OCI-LY7 (cell line): Measurements from ENCODE around the gene MS4A8. TPM values are rescaled to one million over a fixed set of nuclear protein-coding genes. Genes with fewer than 3 reads are reported as not detected.
"Not testable (repeated sequence)": the region's sequence is repeated elsewhere in the genome, so short reads cannot be mapped to it uniquely, and the experiment has no call there.

Experiments used
- BruUV-seq: library from RNA; stranded (reverse); fragments of 400-500 nt; replicated peaks from 2 replicates; lab custom pipeline; 2021; lab: Mats Ljungman, UMichigan
- CTCF ChIA-PET: fragments of 300-600 bp; sonication (Branson Sonifier 250); formaldehyde crosslinking; loops from one replicate; lab custom pipeline; 2022; ENCODE audit warnings: antibody characterized with exemption; ENCODE audit not compliant: unreplicated experiment; lab: Charles Lee
- POLR2A ChIA-PET: fragments of 300-600 bp; sonication (Branson Sonifier 250); formaldehyde crosslinking; loops from one replicate; lab custom pipeline; 2022; ENCODE audit warnings: antibody characterized with exemption; lab: Charles Lee
- DNase-seq: peaks from one replicate; pipeline ENCODE4 v3.0.0-alpha.2; 2015; ENCODE audit warnings: low spot score
- H2AFZ ChIP-seq: fragments of 200-600 bp; sonication (generic), shearing (Covaris generic); 2 replicates; pipeline ENCODE4 v1.6.1; 2014; ENCODE audit warnings: mild to moderate bottlenecking, antibody characterized with exemption, low read length, moderate library complexity
- H3K27ac ChIP-seq: fragments of 200-600 bp; sonication (generic); 2 replicates; pipeline ENCODE4 v1.5.1; 2014; ENCODE audit warnings: mixed run types, low read depth, mild to moderate bottlenecking, moderate library complexity, low read length, inconsistent platforms; ENCODE audit not compliant: poor library complexity, severe bottlenecking
- H3K36me3 ChIP-seq: fragments of 200-600 bp; sonication (generic); 2 replicates; pipeline ENCODE4 v1.6.1; 2014; ENCODE audit warnings: mild to moderate bottlenecking, antibody characterized with exemption, low read length, moderate library complexity, mixed read lengths; ENCODE audit not compliant: insufficient read depth
- H3K4me1 ChIP-seq: fragments of 200-600 bp; sonication (generic); 2 replicates; pipeline ENCODE4 v1.5.1; 2014; ENCODE audit warnings: mild to moderate bottlenecking, low read length; ENCODE audit not compliant: insufficient read depth, poor library complexity, severe bottlenecking
- H3K4me2 ChIP-seq: fragments of 200-600 bp; sonication (generic); 2 replicates; pipeline ENCODE4 v1.6.1; 2014; ENCODE audit warnings: mild to moderate bottlenecking, low read length
- H3K4me3 ChIP-seq: fragments of 200-600 bp; sonication (generic); 2 replicates; pipeline ENCODE4 v1.5.1; 2014; ENCODE audit warnings: mild to moderate bottlenecking, low read depth, low read length; ENCODE audit not compliant: poor library complexity, severe bottlenecking
- H3K79me2 ChIP-seq: fragments of 200-600 bp; sonication (generic); 2 replicates; pipeline ENCODE4 v1.6.1; 2016; ENCODE audit warnings: low read depth, mild to moderate bottlenecking, low read length, moderate library complexity, mixed read lengths; ENCODE audit not compliant: insufficient read depth
- H3K9me2 ChIP-seq: fragments of 200-600 bp; sonication (generic); 2 replicates; pipeline ENCODE4 v1.6.1; 2016; ENCODE audit warnings: mild to moderate bottlenecking, low read length, mixed read lengths; ENCODE audit not compliant: insufficient read depth
- H3K9me3 ChIP-seq: fragments of 200-600 bp; sonication (generic); 2 replicates; pipeline ENCODE4 v1.6.1; 2014; ENCODE audit warnings: mild to moderate bottlenecking, mixed run types, low read length, mixed read lengths
- H4K20me1 ChIP-seq: fragments of 200-600 bp; sonication (generic); 2 replicates; pipeline ENCODE4 v1.6.1; 2014; ENCODE audit warnings: mild to moderate bottlenecking, antibody characterized with exemption, low read length, moderate library complexity, mixed read lengths; ENCODE audit not compliant: insufficient read depth
- EZH2phosphoT487 ChIP-seq: fragments of 200-600 bp; sonication (generic); IDR thresholded peaks from 2 replicates; pipeline ENCODE4 v1.6.1; 2018; ENCODE audit warnings: low read depth, borderline replicate concordance, mild to moderate bottlenecking, mixed run types, antibody characterized with exemption, low read length, moderate library complexity, mixed read lengths
- intact Hi-C: fragments of 100-400 bp; cut with micrococcal nuclease; formaldehyde crosslinking; loops from one replicate; pipeline ENCODE4 v1.10.0; 2022; ENCODE audit not compliant: unreplicated experiment
- total RNA-seq, 2 experiments: library from RNA; depleted of rRNA in 1 of 2; stranded (reverse); fragments of >200 nt in 1 of 2; shearing (Covaris generic) in 1 of 2; gene quantifications; 2 replicates each; pipeline ENCODE4 v1.2.3, GENCODE V29; 2014 to 2022
- TF ChIP-seq, protein P1 (sequence below): fragments of 200-600 bp; sonication (generic); conservative IDR thresholded peaks from 2 replicates; pipeline ENCODE4 v1.5.1; 2014; ENCODE audit warnings: mild to moderate bottlenecking, antibody characterized with exemption, low read length, moderate library complexity, mixed read lengths

Gene MS4A8
- total RNA-seq, 2 experiments from 2014 or later = not detected

DNA sequence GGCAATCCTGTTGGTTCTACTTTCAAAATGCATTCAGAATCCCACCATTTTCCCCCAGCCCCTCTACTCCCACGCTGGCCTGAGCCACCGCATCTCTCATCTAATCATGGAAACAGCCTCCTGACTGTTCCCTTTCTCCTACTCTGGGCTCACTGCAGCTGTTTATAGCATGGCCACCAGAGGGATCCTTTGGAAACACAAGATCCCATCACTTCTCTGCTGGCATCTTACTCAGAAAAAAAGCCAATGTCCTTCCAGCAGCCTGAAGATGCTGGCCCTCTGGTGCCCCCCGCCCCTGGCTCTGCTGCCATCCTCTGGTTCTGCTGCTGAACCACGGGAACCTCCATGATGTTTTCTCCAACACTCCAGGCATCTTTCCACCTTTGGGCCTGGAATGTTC, 11.1 kb downstream of the MS4A8 start:
- H3K9me3 ChIP-seq = no peaks in the 10 kb centered on the region
- H3K4me1 ChIP-seq = no peaks in the 10 kb centered on the region
- no peaks in the 10 kb centered on the region for H3K9me2 ChIP-seq
- H3K4me2 ChIP-seq = no peak overlapping the region
- no peak overlapping the region for H2AFZ ChIP-seq
- POLR2A ChIA-PET = no interaction called here
- CTCF ChIA-PET = no interaction called here
- no peaks in the 10 kb centered on the region for H4K20me1 ChIP-seq
- H3K36me3 ChIP-seq = no peaks in the 10 kb centered on the region
- no peak overlapping the region for H3K4me3 ChIP-seq
- no peak overlapping the region for H3K27ac ChIP-seq
- BruUV-seq = no TSS peak
- intact Hi-C loops = no loop called here
- TF ChIP-seq, protein P1, sequence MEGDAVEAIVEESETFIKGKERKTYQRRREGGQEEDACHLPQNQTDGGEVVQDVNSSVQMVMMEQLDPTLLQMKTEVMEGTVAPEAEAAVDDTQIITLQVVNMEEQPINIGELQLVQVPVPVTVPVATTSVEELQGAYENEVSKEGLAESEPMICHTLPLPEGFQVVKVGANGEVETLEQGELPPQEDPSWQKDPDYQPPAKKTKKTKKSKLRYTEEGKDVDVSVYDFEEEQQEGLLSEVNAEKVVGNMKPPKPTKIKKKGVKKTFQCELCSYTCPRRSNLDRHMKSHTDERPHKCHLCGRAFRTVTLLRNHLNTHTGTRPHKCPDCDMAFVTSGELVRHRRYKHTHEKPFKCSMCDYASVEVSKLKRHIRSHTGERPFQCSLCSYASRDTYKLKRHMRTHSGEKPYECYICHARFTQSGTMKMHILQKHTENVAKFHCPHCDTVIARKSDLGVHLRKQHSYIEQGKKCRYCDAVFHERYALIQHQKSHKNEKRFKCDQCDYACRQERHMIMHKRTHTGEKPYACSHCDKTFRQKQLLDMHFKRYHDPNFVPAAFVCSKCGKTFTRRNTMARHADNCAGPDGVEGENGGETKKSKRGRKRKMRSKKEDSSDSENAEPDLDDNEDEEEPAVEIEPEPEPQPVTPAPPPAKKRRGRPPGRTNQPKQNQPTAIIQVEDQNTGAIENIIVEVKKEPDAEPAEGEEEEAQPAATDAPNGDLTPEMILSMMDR = no peak
- no peak for TF ChIP-seq EZH2phosphoT487
- no peak for DNase-seq
- H3K79me2 ChIP-seq = no peaks in the 10 kb centered on the region

DNA sequence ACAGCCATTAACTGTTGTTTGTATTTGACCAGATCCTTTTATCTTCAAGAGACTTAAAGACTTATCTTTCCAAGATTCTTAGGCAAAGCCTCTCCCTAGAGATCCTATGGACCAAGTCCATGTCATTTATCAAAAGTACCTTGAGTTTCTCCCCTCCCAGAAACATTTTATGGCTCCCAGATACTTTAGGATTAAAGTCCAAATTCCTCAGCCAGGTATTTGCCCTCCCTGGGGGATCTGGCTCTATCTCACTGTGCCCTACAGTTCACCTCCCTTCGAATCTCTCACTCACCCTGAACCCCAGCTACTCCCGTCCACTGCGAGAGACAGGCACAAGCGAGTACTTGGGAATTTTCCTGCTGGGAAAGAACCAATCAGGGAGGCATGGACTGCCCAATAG, 11.9 kb downstream of the MS4A8 start:
- CTCF ChIA-PET = no interaction called here

DNA sequence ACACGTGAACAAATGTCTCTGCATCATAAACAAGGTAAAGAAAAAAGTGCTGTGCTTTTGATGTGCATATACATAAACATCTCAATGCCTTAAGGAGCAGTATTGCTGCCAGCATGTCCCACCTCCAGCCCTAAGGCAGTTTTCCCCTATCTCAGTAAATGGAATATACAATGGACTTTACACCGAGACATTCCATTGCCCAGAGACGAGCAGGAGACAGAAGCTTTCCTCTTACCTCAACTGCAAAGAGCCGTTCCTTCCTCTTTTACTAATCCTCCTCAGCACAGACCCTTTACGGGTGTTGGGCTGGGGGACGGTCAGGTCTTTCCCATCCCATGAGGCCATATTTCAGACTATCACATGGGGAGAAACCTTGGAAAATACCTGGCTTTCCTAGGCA, 14.0 kb downstream of the MS4A8 start:
- BruUV-seq, H3K9me2 ChIP-seq, H3K4me2 ChIP-seq, CTCF ChIA-PET, intact Hi-C loops, H4K20me1 ChIP-seq, H3K36me3 ChIP-seq, H2AFZ ChIP-seq, H3K4me1 ChIP-seq, H3K4me3 ChIP-seq, H3K9me3 ChIP-seq, H3K79me2 ChIP-seq, POLR2A ChIA-PET, H3K27ac ChIP-seq, DNase-seq: not testable (repeated sequence)

More for the DNA sequence above, 11.9 kb downstream of the MS4A8 start:
- Histone ChIP-seq H4K20me1 (no peaks in the 10 kb centered on the region), H3K79me2 (no peaks in the 10 kb centered on the region), H3K9me3 (no peaks in the 10 kb centered on the region), H3K36me3 (no peaks in the 10 kb centered on the region), H3K4me1 (no peaks in the 10 kb centered on the region), H2AFZ (no peak overlapping the region), H3K27ac (no peak overlapping the region), H3K9me2 (no peaks in the 10 kb centered on the region), H3K4me3 (no peak overlapping the region), H3K4me2 (no peak overlapping the region)
- no peak for DNase-seq
- BruUV-seq = no TSS peak
- no peak for TF ChIP-seq EZH2phosphoT487
- TF ChIP-seq, protein P1 = no peak
- POLR2A ChIA-PET = no interaction called here
- intact Hi-C loops = no loop called here
